Renal cortex interstitium (tissue), 11 donors: Measurements from ENCODE around the gene POLR2A. TPM values are rescaled to one million over a fixed set of nuclear protein-coding genes. Genes with fewer than 3 reads are reported as not detected.
"Not testable (repeated sequence)": the region's sequence is repeated elsewhere in the genome, so short reads cannot be mapped to it uniquely, and the experiment has no call there.

Experiments used
- DNase-seq, 11 donors: peaks; one replicate each; pipeline ENCODE4 v3.0.0-alpha.2; 2013; ENCODE audit warnings: low read depth in 9 of 11, low spot score in 4 of 11; ENCODE audit errors: extremely low read depth in 1 of 11
- polyA plus RNA-seq, 3 donors: library from polyadenylated mRNA; unstranded; fragments of 120-200 nt; gene quantifications; one replicate each; pipeline ENCODE4 v1.2.1, GENCODE V29; 2013; ENCODE audit not compliant: insufficient read length in 3 of 3

POLR2A gene
- polyA plus RNA-seq, 3 donors, result 131 to 134 (median 134) TPM

- DNase-seq, result no peak
Measured at GRCh38 chr17:7444682-7445618, 39.2 kb upstream of the POLR2A start, which contains the start of gene CHRNB1. Gene CHRNB1 (plus strand): TSS chr17:7445061. CDS start chr17:7445128, 67 bp downstream.

- DNase-seq, result no peak
Measured at GRCh38 chr17:7445619-7445968, 38.6 kb upstream of the POLR2A start.

DNA sequence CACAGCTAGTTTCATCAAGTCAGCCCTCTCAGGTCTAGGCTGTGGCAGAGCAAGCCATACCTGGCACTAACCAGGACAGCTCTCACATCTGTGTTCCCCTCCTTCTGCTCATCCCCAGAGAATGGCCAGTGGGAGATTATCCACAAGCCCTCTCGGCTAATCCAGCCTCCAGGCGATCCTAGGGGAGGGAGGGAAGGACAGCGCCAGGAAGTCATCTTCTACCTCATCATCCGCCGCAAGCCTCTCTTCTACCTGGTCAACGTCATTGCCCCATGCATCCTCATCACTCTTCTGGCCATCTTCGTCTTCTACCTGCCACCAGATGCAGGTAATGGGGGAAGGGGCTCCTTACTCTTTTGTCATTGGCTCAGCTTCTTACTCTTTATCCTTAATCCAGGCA lies 35.7 kb upstream of the POLR2A start:
- no peak for DNase-seq

- no peak for DNase-seq
Measured at GRCh38 chr17:7459961-7460545, 24.1 kb upstream of the POLR2A start.

GRCh38 chr17:7460850-7461660 lies 23.1 kb upstream of the POLR2A start:
- no peak for DNase-seq

- DNase-seq, result no peak
Measured at GRCh38 chr17:7462474-7463371, 21.4 kb upstream of the POLR2A start.

DNA sequence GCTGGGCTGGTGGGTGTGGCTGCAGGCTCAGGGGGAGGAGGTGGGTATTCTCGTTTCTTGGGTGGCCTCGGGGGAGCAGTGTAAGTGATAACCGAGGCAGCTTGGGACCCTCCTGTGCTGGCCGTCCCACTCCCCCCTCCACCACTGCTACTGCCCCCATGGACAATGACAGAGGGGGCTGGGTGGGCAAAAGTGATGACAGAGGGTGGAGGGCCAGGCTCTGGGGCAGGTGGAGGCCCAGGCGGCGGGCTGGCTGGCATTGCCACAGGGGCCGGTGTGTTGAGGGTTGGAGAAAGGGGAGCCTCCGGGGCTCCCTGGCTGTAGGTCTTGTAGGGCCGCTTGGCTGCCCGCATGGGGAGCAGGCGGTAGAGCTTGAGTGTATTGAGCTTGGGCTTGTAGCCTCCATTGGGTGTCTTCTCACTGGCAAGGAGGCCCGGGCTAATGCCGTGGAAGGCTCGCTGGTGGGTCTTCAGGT lies 20.8 kb upstream of the POLR2A start:
- DNase-seq, result no peak

GRCh38 chr17:7464081-7464480 lies 20.1 kb upstream of the POLR2A start:
- DNase-seq, result no peak

GRCh38 chr17:7465597-7466275 lies 18.4 kb upstream of the POLR2A start:
- peak in 1 of 11 donors; percentile 38 for DNase-seq

GRCh38 chr17:7466318-7466638 lies 17.9 kb upstream of the POLR2A start:
- DNase-seq, result no peak

GRCh38 chr17:7466639-7467341 lies 17.4 kb upstream of the POLR2A start:
- no peak for DNase-seq

DNA sequence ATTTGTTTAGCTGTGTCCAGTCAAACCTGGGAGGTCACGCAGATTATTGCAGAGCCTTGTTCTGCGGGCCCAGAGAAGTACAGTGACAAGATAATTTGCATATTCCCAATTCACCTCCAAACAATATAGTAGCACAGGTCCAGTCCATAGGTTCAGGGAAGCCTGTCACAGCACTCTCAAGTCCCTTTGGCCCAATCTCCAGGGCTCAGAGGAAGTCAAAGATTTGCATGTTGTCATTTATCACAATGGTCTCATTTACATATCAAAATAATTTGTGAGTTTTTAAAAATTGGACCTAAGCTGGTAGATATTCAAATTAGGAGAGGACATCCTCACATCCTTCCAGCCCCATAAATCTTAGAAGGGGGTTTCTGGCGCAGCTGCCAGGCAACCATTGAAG lies 16.7 kb upstream of the POLR2A start:
- no peak for DNase-seq

DNA sequence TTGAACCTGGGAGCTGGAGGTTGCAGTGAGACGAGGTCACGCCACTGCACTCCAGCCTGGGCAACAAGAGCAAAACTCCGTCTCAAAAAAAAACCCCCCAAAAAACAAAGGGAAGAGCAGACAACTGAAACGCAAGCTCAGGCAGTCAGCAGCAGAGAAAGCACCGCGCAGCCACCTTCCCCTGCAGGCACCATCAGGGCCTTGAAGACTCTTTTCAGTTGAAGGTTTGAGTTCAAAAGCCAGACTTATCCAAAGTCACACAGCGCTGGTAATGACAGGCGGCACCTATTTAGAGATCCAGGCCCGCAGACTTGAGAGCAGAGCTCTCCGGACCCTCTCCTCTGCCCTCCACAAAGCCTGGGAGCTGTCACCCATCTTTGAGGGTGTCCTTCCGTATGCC lies 15.9 kb upstream of the POLR2A start:
- DNase-seq, result no peak

DNA sequence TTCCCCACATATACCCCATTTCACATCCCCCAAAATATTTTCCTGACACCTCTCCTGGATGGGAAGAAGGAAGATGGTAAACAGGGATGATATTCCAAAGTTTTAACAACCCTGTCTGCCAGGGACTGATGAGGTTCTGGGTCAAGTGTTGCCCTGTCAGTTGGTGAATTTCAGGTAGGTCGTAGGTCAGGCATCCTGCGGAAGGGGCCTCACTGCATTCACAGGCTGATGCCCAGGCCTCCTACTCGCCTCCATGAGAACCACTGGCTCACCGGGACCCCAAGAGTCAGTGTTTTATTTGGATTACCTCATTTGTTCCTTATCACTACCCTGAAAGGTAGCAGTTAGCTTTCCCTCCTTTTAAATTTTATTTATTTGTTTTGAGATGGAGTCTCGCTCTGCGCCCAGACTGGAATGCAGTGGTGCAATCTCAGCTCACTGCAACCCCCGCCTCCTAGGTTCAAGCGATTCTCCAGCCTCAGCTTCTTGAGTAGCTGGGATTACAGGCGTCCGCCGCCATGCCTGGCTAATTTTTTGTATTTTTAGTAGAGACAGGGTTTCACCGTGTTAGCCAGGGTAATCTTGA lies 15.3 kb upstream of the POLR2A start:
- DNase-seq, result no peak

DNA sequence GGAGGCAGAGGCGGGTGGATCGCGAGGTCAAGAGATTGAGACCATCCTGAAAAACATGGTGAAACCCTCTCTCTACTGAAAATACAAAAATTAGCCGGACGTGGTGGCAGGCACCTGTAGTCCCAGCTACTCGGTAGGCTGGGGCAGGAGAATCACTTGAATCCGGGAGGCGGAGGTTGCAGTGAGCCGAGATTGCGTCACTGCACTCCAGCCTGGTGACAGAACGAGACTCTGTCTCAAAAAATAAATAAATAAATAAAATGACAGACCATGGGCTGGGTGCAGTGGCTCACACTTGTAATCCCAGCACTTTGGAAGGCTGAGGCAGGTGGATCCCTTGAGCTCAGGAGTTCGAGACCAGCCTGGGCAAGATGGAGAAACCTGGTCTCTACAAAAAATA lies 14.3 kb upstream of the POLR2A start:
- not testable (repeated sequence) for DNase-seq

DNA sequence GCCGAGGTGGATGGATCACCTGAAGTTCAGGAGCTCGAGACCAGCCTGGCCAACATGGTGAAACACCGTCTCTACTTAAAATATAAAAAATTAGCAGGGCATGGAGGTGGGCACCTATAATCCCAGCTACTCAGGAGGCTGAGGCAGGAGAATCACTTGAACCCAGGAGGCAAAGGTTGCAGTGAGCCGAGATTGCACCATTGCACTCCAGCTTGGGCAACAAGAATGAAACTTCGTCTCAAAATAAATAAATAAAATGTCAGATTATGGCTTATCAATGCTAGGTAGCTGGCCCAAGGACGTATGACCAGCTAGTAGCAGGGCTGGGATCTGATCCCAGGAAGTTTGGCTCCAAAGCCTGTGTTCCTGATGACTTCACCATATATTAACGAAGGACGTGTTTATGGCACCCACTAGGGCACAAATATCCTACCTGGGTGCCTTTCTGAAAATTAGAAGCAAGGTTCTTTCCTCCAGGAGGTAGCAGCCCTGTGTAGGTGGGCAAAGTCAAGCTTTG lies 13.7 kb upstream of the POLR2A start:
- DNase-seq, result not testable (repeated sequence)

DNA sequence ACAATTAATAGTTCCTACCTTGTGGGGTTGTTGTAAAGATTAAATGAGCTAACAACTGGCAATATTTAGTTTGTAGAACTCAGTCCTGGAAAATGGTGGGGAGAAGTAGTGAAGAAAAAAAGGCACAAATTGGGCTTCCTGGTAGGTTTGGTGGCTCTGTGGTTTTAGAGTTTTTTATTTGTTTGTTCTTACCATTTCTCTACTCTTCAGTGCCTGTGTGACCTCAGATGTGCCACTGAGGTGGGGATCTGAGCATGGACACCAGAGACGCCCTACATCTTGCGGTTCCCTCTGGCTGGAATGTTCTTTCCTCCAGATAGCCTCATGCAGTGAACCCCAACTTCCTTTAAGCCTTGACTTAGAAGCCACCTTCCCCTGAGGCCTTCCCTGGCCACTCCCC lies 12.4 kb upstream of the POLR2A start:
- no peak for DNase-seq
